ENCODE results near the gene GPC6.

- TF ChIP-seq RFX5 (IDR thresholded peaks at IDR 0.05), result no peak
- TF ChIP-seq, protein P1, sequence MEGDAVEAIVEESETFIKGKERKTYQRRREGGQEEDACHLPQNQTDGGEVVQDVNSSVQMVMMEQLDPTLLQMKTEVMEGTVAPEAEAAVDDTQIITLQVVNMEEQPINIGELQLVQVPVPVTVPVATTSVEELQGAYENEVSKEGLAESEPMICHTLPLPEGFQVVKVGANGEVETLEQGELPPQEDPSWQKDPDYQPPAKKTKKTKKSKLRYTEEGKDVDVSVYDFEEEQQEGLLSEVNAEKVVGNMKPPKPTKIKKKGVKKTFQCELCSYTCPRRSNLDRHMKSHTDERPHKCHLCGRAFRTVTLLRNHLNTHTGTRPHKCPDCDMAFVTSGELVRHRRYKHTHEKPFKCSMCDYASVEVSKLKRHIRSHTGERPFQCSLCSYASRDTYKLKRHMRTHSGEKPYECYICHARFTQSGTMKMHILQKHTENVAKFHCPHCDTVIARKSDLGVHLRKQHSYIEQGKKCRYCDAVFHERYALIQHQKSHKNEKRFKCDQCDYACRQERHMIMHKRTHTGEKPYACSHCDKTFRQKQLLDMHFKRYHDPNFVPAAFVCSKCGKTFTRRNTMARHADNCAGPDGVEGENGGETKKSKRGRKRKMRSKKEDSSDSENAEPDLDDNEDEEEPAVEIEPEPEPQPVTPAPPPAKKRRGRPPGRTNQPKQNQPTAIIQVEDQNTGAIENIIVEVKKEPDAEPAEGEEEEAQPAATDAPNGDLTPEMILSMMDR (IDR thresholded peaks at IDR 0.05), result no peak
- TF ChIP-seq, protein P2, sequence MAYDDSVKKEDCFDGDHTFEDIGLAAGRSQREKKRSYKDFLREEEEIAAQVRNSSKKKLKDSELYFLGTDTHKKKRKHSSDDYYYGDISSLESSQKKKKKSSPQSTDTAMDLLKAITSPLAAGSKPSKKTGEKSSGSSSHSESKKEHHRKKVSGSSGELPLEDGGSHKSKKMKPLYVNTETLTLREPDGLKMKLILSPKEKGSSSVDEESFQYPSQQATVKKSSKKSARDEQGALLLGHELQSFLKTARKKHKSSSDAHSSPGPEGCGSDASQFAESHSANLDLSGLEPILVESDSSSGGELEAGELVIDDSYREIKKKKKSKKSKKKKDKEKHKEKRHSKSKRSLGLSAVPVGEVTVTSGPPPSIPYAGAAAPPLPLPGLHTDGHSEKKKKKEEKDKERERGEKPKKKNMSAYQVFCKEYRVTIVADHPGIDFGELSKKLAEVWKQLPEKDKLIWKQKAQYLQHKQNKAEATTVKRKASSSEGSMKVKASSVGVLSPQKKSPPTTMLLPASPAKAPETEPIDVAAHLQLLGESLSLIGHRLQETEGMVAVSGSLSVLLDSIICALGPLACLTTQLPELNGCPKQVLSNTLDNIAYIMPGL (CRISPR knock-in tag; IDR thresholded peaks at IDR 0.05; ENCODE audit: borderline replicate concordance), result no peak
- no peak for TF ChIP-seq SREBF2 (IDR thresholded peaks at IDR 0.05)
- no peak for TF ChIP-seq CEBPB (IDR thresholded peaks at IDR 0.05)
- no peak for TF ChIP-seq JUN (IDR thresholded peaks at IDR 0.05)
- TF ChIP-seq EP300 (IDR thresholded peaks at IDR 0.05), result no peak
- TF ChIP-seq POLR2A (IDR thresholded peaks at IDR 0.05; ENCODE audit: low read length), result no peak
- TF ChIP-seq MAZ (IDR thresholded peaks at IDR 0.05; ENCODE audit: borderline replicate concordance, low read depth, low read length), result no peak
- no peak for TF ChIP-seq CHD2 (IDR thresholded peaks at IDR 0.05; ENCODE audit: low read length, partially characterized antibody)
- no peak for TF ChIP-seq ATOH8 (CRISPR knock-in tag; IDR thresholded peaks at IDR 0.05; ENCODE audit: low read depth)
Measured at GRCh38 chr13:93455861-93456260, 229.3 kb downstream of the GPC6 start.

Data from A549 (cell line).